ENCODE data around the gene ENOPH1.

The ENOPH1 gene

DNA sequence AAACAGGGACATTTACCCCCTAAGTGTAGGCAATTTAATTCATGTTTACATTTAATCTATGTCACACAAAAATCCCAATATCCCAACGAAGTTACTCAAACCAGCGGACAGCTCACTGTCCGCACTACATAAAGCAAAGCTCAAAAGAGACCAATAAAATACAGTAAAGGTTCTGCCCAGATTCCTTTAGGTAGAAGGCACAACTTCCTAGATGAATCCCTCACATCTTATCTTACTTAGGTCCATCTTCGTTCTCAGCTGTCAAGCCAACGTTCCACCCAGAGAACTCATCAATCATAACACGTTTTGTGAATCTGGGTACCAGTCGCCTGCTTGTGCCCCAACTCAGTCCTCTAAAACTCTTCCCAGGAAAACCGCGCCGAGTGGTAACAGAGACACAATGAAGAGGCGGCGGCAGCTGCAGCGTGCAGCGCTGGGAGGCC is 1.8 kb upstream of the ENOPH1 start:
- DNase-seq (ENCODE audit: low read depth in 2 of 2), result no peak

DNA sequence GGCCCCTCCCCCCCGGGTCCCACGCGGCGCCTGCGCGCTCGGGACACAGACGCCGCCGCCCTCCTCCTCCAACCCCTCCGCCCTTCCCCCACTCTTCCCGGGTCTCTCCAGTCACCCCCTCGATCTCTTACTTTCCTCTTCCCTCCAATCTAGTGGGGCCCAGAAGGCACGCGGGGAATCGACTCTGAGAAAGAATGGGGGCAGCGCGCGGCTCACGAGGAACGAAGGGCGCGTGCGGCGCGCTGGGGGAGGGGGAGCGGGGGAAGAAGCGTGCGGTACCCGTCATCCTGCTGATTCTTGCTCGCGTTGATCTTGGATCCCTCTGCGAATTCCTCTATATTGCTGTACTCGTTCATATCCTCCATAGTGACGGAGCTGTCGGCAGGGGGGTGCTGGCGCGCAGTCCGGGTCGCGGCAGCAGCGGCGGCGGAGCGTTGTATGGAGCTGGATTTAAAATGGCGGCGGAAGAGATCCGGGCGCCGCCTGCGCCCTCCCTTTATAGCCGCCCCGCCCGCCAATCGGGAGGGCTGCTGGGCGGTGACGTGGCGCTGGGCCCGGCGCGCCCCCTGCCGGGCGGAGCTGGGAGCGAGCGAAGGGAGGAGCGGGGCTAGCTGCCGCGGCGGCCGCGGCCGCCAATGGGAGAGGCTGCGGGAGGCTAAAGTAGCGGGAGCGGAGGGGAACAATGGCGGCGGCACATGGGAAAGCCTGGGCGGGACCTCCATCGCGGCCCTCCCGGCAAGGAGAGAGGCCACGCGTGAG is 1.2 kb upstream of the ENOPH1 start:
- peak; percentile 87 to 89 for DNase-seq (ENCODE audit: low read depth in 2 of 2)

DNA sequence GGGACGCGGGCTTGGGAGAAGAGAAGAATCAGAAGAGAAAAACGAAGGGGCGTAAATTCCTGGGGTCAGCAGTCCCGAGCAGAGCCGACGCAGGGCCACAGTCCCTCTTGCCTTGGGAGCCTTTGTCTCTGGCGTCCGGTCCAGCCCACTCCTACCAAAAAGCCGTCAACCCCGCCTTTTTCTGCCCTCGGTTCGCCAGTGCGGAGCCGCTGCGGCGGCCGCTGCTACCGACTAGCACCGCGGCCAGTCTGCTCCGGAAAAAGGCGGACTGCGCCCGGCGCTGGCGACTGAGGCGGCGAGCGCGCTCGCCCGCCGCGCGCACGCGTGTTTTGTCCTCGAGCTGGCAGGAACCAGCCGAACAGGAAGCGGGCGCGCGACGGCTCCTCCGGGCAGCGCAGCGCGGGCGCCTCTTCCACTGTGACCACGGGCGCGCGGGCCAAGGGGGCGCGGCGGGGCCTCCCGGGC is 630 bp upstream of the ENOPH1 start:
- DNase-seq (ENCODE audit: low read depth in 2 of 2), result peak; percentile 52 to 55

DNA sequence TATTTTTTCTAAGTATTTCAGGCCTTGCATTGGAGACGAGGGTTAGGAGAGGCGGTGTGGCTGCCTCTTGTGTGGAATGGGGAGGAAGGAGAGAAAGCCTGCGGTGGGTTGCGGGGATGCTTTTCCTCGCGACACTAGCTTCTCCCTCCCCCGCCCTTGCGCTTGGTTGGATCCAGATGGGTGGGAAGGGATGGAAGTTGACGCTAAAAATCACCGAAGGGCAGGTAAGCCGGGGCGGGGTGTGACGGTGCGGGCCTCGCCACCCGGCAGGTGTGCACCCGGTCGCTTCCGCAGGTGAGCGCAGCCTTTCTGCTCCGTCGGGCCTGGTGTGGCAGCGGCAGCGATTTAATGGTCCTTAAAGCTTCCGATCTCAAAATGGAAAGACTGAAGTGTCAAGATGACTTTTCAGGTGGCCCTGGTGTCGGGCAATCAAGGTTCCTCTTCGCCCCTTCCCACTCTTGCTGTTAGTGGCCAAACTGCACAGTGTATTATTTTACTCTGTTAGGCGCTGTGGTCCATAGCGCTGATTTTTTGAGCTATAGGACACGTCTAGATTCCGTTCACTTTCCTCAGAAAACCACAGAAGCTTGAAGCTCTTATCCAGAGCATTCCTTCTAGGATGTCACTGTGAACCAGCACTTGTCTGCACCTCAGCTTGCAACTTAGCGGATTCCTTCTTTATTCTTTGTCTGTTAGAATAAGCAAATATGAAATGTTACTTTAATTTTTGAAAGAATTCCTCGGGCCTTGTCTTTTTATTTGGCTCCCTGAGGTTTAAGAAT is 765 bp downstream of the ENOPH1 start:
- DNase-seq (ENCODE audit: low read depth in 2 of 2), result peak; percentile 3 to 15

DNA sequence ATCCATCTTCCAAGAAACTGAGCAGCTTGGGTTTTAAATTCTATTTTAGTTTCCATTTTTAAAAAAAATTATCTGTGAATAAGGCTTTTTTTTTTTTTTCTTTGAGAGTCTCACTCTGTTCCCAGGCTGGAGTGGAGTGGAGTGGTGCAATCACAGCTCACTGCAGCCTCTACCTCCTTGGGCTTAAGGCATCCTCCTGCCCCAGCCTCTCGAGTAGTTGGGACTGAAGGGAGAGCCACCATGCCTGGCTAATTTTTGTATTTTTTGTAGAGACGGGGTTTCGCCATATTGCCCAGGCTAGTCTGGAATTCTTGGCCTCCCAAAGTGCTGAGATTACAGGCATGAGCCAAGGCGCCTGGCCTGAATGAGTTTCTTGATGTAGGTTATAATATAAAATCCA is 1.4 kb downstream of the ENOPH1 start:
- DNase-seq (ENCODE audit: low read depth in 2 of 2), result no peak

DNA sequence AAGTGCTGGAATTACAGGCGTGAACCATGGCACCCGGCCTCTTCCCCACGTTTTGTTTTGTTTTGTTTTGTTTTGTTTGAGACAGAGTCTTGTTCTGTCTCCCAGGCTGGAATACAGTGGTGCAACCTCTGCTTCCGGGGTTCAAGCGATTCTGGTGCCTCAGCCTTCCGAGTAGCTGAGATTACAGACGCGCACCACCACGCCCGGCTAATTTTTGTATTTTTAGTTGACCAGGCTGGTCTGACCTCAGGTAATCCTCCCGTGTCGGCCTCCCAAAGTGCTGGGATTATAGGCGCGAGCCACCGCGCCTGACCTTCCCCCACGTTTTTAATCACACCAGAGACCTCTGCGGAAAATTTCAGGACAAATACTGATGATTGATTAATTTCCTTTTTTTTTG is 2.2 kb downstream of the ENOPH1 start:
- no peak for DNase-seq (ENCODE audit: low read depth in 2 of 2)

DNA sequence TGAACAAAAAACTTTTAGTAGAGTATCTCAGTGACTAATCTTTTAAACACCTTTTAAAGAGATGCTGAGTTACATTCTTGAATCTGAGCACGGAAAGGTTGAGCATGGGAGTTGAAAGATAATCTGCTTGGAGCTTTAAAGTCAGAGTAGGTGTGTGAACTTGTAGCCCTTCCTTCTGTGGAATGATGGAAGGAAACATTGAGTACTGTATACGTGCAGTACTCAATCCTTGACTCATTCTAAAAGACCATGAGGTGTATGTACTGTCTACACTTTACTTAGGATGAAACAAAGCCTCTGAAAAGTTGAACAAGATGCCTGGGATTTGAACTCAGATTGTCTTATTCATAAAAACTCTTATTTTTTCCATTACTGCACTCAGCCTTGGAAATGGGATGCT is 3.4 kb downstream of the ENOPH1 start:
- no peak for DNase-seq (ENCODE audit: low read depth in 2 of 2)

DNA sequence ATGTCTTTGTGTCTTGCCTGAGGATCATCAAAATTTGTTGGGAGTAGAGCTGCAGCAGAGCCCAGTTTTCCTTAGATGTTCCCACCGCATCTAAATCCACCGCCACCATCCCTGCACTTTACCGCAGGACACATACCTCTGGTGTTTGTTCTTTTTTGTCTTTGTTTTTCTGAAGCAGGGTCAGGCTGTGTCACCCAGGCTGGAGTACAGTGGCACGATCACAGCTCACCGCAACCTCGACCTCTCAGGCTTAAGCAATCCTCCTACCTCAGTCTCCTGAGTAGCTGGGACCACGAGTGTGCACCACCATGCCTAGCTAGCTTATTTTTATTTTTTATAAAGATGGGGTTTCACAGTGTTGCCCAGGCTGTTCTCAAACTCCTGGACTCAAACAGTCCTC is 4.6 kb downstream of the ENOPH1 start:
- no peak for DNase-seq (ENCODE audit: low read depth in 2 of 2)

DNA sequence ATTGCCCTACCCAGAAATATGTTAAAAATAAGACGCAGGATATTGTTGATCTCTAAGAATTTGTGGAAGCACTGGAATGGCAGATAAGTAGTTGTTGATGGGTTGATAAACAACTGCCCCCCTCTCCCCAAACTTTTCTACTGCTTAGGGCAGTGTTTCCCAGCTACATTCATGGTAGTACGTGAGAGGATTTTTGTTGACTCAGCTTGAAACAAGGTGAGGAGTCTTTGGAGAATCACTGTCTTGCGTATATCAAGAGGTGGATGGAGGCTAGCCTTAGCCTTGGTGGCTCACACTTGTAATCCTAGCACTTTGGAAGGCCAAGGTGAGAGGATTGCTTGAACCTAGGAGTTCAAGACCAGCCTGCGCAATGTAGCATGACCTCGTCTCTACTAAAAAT is 5.7 kb downstream of the ENOPH1 start:
- no peak for DNase-seq (ENCODE audit: low read depth in 2 of 2)

DNA sequence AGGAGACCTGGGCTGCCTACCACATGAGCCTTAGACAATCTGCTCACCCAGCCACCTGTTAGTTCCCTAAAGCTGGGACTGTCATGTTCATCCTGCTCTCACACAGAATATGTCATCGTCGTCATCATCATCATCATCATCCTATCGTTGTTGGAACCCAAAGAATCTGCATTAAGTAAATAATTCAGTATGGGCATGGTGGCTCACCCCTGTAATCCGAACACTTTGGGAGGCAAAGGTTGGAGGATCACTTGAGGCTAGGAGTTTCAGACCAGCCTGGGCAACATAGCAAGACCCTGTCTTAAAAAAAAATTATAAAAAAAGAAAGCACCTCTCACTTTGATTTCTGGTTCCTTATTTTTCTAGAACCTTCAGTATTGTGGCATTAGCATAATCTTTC is 6.4 kb downstream of the ENOPH1 start:
- no peak for DNase-seq (ENCODE audit: low read depth in 2 of 2)

DNA sequence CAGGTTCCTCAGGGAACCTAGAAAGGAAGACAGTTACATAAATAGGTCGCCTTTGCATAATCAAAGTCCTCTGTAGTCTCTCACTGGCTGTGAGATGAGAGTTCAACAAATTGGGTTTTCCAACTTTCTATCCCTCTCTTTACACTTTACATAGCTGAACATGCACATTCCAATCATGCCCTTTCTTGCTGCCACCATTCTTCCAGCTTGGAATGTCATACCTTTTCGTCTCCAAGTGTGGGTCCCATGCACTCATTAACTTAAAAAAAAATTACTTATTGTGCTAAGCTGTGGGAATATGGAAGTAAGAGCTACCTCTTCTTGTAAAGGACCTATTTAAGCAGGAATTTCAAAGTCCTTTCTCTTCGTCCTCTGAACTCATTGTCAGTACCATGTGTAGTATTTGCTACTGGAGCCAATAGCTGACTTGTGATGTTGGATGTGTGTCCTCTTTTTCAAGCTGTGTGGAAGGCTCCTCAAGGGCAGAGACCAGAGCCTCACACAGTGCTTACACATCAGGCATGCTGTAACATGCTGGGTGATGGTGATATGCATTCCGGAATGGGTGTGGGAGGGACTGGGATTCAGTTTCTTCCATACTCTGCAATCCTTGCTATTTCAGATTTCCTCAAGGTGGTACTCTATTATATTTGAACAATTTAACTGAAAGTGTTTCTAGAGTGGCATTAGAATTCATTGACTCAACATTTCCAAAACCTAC is 7.1 kb downstream of the ENOPH1 start:
- DNase-seq (ENCODE audit: low read depth in 2 of 2), result no peak

DNA sequence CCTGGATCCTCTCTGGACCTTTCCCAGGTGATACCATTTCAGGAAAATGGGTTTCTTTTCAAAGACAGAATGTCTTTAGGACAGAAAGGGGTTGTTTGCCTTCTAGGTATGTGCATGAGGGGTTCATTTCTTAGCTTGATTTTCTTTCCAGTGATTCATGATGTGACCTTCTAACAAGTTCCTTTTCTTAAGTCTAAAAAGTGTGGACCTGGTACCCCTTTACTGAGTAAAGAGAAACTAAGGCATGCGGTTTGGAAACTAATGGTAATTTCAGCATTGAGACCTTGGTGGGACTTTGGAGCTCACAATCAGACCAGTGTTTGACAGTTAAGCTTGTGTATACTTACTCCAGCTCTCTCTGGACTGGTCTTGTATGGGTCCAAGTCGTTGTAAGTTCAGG is 8.7 kb downstream of the ENOPH1 start:
- no peak for DNase-seq (ENCODE audit: low read depth in 2 of 2)

DNA sequence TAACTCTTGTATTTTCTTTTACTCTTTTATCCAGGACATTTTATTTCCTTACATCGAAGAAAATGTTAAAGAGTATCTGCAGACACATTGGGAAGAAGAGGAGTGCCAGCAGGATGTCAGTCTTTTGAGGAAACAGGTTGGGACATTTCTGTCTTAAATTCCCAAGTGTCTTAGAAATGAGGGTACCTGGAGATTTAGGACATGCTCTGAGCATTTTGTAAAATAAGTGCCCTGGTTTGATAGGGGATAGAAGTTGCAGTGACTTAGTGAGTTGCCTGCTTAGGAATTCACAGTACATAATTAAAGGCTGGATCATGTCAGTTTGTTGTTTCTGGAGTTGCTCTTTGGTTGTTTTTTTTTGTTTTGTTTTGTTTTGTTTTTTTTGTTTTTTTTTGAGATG is 17.5 kb downstream of the ENOPH1 start:
- DNase-seq (ENCODE audit: low read depth in 2 of 2), result no peak

DNA sequence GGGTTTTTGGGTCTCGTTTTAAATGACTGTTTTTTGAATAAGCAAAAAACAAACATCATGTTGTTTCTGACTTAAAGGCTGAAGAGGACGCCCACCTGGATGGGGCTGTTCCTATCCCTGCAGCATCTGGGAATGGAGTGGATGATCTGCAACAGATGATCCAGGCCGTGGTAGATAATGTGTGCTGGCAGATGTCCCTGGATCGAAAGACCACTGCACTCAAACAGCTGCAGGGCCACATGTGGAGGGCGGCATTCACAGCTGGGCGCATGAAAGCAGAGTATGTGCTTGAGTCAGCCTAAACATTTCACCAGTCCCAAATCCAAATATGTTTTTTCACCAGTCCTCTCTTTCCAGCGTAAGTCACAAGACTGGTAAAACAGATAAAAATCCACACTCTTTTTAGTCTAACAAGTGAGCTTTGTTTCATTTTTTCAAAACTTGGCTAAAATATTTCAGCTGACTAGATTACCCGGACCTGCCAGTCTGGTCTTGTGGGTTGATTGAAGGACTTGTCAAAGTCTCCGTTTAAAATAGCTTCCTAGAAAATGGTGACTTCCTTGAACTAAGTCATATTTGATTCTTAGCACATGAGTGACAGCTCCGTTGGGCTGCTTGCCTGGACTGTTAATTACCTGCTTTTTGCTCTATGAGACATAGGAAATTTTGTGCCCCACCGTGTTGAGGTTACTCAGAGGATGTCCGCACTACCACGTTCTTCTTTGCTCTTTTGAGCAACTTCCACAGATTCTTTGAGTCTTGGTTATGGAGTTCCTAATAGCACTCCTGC is 20.8 kb downstream of the ENOPH1 start:
- no peak for DNase-seq (ENCODE audit: low read depth in 2 of 2)

DNA sequence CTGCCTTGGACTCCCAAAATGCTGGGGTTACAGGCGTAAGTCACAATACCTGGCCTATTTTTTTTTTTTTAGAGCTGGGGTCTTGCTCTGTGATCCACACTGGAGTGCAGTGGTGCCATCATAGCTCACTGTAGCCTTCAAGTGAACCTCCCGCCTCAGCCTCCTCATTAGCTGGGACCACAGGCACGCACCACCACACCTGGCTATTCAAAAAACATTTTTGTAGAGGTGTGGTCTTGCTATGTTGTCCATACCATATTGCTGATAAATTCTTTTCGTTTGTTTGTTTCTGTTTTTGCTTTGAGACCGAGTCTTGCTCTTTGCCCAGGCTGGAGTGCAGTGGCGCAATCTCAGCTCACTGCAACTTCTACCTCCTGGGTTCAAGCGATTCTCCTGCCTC is 21.6 kb downstream of the ENOPH1 start:
- no peak for DNase-seq (ENCODE audit: low read depth in 2 of 2)

DNA sequence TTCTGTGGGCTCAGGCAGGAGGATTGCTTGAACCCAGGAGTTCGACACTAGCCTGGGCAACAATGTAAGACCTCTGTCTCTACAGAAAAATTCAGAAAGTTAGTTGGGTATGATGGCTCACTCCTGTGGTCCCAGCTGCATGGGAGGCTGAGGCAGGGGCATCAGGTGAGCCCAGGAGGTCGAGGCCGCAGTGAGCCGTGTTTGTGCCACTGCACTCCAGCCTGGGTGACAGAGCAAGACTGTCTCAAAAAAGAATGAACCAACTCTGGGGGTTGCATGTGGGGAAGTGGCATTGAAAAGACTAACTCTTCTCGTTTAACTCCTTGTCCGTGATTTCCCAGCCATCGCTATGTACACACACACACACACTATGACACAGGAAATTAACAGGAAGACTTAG is 26.9 kb downstream of the ENOPH1 start:
- no peak for DNase-seq (ENCODE audit: low read depth in 2 of 2)

DNA sequence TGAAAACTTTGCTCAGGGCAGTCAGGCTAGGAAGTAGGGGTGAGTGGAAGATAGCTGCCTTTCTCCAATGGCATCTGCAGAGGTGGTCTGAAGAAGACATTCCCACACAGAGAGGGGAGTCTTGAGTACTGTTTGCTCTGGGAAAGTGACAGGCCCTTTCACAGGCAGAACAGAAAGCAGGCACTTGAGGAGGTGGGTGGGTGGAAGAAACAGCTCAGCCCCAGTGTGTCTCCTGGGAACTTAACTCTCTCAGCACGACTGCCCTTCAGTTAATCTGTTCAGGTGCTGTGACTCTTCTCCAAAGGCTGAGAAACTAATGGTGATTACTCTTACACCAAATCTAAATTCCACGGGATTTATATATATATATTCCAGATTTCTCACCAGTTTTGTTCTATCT is 28.3 kb downstream of the ENOPH1 start:
- DNase-seq (ENCODE audit: low read depth in 2 of 2), result no peak

DNA sequence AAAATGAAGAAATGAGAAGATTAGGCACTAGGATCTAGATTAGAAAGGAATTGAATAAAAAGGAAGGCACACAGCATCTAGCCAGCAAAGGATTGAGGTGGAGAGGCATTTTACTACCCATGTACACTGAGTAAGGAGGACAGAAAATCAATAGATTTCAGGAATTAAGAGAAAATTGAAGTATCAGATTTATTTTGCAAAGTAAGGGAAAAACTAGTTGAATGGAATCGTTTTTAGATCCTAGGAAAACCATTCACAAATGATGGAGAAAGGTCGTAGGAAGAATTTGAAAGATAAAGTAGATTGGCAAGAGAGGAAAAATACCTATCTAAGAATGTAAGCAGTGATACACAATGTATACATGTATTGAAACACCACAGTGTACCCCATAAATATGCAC is 31.3 kb downstream of the ENOPH1 start:
- DNase-seq (ENCODE audit: low read depth in 2 of 2), result no peak

DNA sequence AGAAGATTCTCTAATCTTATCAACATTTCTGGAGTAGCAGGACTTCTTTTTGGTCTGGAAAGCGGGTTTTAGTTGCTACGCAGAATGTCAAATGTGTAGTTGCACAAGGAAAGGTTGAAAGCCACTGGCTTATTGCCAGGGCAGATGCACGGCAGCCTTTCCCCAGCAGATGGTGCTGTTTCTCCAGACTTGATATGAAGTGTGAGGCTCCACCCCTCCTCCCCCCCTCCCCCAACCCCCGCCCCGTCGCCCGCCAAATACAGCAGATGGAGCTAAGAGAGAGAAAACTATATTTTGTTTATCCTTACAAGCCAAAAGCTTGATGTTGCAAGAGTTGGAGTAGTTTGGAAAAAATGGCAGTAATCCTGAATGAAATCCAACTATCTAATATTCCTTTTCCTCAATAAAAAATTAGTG is 32.0 kb downstream of the ENOPH1 start:
- peak; percentile 58 to 75 for DNase-seq (ENCODE audit: low read depth in 2 of 2)

DNA sequence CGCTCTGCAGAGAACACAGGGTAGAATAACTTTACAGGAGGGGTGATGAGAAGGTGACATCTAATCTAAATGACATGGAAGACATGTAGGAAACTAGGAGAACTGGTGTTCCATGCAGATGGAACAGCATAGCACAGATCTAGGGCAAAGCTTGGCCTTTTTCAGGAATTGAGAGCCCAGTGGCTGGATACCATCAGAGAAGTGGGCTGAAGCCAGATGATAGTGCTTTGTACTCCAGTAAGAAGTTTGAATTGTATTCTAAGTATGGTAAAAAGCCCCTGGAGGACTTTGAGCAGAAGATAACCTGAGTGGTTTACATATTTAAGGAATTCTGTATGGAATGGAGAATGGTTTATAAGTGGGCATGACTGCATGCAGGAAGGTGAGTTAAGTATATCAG is 32.8 kb downstream of the ENOPH1 start:
- DNase-seq (ENCODE audit: low read depth in 2 of 2), result no peak

DNA sequence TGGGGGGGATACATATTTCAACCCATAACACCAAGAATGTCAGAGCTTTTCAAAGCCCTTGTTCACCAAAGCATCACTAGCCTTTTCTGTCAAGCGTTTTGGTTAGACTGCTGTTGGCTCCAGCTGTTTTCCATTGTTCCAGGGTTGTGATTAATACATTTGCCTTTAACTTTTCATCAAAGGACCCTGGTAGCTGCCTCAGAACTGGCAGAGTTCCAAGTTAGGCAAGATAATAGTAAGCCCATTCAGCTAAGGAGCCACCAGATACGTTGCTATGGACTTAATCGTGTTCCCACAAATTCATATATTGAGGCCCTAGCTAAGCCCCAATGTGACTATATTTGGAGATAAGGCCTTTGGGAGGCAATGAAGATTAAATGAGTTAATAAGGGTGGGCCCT is 37.1 kb downstream of the ENOPH1 start:
- DNase-seq (ENCODE audit: low read depth in 2 of 2), result no peak

Measured in stimulated activated CD8-positive, alpha-beta memory T cell treated with anti-CD3 and anti-CD28 coated beads, Interleukin-7, amount 100 ng/mL, for 1 hour (primary cell).